AG04450 (cell line): ENCODE data around the gene KCTD20. TPM values are rescaled to one million over a fixed set of nuclear protein-coding genes. Genes with fewer than 3 reads are reported as not detected.

Experiments used
- CTCF ChIA-PET: fragments of 300-600, 350-600 bp; formaldehyde crosslinking; extraction: SDS; loops from one replicate; lab custom pipeline; 2022; ENCODE audit warnings: antibody characterized with exemption, inconsistent platforms; lab: Charles Lee
- POLR2A ChIA-PET: fragments of 350-600 bp; formaldehyde crosslinking; extraction: SDS; loops from one replicate; lab custom pipeline; 2021; ENCODE audit warnings: antibody characterized with exemption, inconsistent platforms; lab: Yijun Ruan, JAX
- DNase-seq: peaks from one replicate; pipeline ENCODE4 v3.0.0-alpha.2; 2011; ENCODE audit warnings: low read depth, low spot score
- H3K27ac ChIP-seq: one replicate; pipeline ENCODE4 v1.5.1; 2012; ENCODE audit warnings: low read depth, low read length, control low read depth
- H3K27me3 ChIP-seq: one replicate; pipeline ENCODE4 v1.6.0; 2012; ENCODE audit warnings: low read length; ENCODE audit not compliant: control insufficient read depth, insufficient read depth
- H3K4me3 ChIP-seq: 2 replicates; pipeline ENCODE4 v1.5.1; 2011; ENCODE audit warnings: mild to moderate bottlenecking, low read depth, low read length, control low read depth
- H3K9me3 ChIP-seq: 2 replicates; pipeline ENCODE4 v1.5.1; 2012; ENCODE audit warnings: low read length; ENCODE audit not compliant: control insufficient read depth, insufficient read depth
- CTCF ChIP-seq: IDR thresholded peaks from 2 replicates; pipeline ENCODE4 v1.5.1; 2011; ENCODE audit warnings: low read depth, low read length, control low read depth, inconsistent platforms
- polyA plus RNA-seq: library from polyadenylated mRNA; depleted of rRNA; stranded (reverse); fragments of >200 nt; gene quantifications from 2 replicates; pipeline ENCODE4 v1.2.3, GENCODE V29; 2011

The KCTD20 gene
- polyA plus RNA-seq, 1 experiment: 93.3 TPM

- CTCF ChIA-PET: no interaction called here
These were observed 21.4 kb downstream of the KCTD20 start for GRCh38 chr6:36464233-36464632.

GRCh38 chr6:36467625-36468024 lies 24.8 kb downstream of the KCTD20 start:
- Histone ChIP-seq H3K27ac (no peak overlapping the region), H3K9me3 (no peaks in the 10 kb centered on the region), H3K27me3 (no peaks in the 10 kb centered on the region), H3K4me3 (no peak overlapping the region)
- TF ChIP-seq CTCF: no peak
- ChIA-PET CTCF (no interaction called here), POLR2A (interaction anchor here (0.9 kb wide), 1 partner anchor 8 kb away, joined by 3 read pairs; no protein-coding TSS in a partner anchor)
- DNase-seq: no peak

More at GRCh38 chr6:36464233-36464632, 21.4 kb downstream of the KCTD20 start:
- Histone ChIP-seq H3K27ac (no peak overlapping the region), H3K4me3 (no peak overlapping the region), H3K27me3 (no peaks in the 10 kb centered on the region), H3K9me3 (no peaks in the 10 kb centered on the region)
- no peak for DNase-seq
- no peak for TF ChIP-seq CTCF
- POLR2A ChIA-PET: interaction anchor here (0.6 kb wide), 1 partner anchor 131 kb away, joined by 3 read pairs; no protein-coding TSS in a partner anchor

DNA sequence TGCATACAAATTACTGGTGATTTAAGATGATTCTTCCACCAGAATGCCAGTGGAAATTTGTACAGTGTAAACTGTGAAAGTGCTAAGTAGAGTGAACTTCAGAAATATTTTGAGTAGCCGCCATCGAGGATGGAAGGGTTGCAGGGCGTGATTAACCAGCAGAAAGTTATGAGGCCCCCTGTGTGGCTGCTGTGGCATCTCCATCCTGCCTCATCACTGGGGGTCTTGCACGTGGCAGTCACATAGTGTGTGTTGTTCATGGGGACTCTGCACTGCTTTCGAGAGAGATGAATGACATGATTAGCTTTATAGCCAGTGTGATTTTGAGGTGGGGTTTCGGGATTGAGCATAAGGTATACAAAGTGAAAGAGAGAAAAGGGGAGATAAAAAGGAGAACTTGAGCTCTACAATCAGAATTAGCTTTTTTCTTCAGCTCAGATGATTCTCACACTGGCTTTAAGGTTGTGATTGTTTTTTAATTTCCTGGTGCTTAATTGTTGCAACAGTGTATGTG lies 26.4 kb downstream of the KCTD20 start:
- DNase-seq: no peak
- H3K27ac ChIP-seq: no peak overlapping the region
- POLR2A ChIA-PET: no interaction called here
- CTCF ChIA-PET: no interaction called here
- H3K9me3 ChIP-seq: no peaks in the 10 kb centered on the region
- H3K4me3 ChIP-seq: no peak overlapping the region
- H3K27me3 ChIP-seq: no peaks in the 10 kb centered on the region
- TF ChIP-seq CTCF: no peak

DNA sequence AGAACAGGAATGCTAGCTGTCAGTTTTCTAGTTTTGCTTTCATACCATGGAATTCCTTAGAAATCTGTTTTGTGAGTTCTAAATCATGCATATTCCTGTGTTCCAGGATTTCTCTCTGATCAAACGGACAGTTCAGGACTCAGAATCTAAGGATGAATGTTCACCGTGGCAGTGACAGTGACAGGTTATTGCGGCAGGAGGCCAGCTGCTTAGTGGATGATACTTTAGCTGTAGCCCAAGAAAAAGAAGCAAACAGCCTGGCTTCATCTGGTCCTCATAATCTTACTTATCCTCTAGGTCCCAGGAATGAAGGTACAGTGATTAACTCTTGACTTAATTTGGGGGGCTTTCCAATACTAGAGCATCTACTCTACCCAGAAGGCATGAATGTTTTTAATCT lies 27.1 kb downstream of the KCTD20 start:
- CTCF ChIA-PET: no interaction called here
- no peaks in the 10 kb centered on the region for H3K27me3 ChIP-seq
- H3K27ac ChIP-seq: no peak overlapping the region
- POLR2A ChIA-PET: no interaction called here
- no peaks in the 10 kb centered on the region for H3K9me3 ChIP-seq
- no peak overlapping the region for H3K4me3 ChIP-seq
- DNase-seq: no peak
- no peak for TF ChIP-seq CTCF

- ChIA-PET CTCF (no interaction called here), POLR2A (interaction anchor here (0.6 kb wide), 1 partner anchor 9 kb away, joined by 3 read pairs; no protein-coding TSS in a partner anchor)
- Histone ChIP-seq H3K27ac (no peak overlapping the region), H3K4me3 (no peak overlapping the region), H3K9me3 (no peaks in the 10 kb centered on the region), H3K27me3 (no peaks in the 10 kb centered on the region)
- DNase-seq: no peak
- no peak for TF ChIP-seq CTCF
These were observed 35.3 kb downstream of the KCTD20 start for GRCh38 chr6:36478051-36478526.
